GM18511 (cell line): Measurements from ENCODE around the gene RNPS1.
"Not testable (repeated sequence)": the region's sequence is repeated elsewhere in the genome, so short reads cannot be mapped to it uniquely, and the experiment has no call there.

ENCODE experiments used
- ATAC-seq: cut with Tn5 transposase; IDR thresholded peaks from one replicate; pipeline ENCODE4 v1.9.1; 2021; ENCODE audit warnings: mild to moderate bottlenecking, moderate library complexity; ENCODE audit not compliant: unreplicated experiment

Gene RNPS1

DNA sequence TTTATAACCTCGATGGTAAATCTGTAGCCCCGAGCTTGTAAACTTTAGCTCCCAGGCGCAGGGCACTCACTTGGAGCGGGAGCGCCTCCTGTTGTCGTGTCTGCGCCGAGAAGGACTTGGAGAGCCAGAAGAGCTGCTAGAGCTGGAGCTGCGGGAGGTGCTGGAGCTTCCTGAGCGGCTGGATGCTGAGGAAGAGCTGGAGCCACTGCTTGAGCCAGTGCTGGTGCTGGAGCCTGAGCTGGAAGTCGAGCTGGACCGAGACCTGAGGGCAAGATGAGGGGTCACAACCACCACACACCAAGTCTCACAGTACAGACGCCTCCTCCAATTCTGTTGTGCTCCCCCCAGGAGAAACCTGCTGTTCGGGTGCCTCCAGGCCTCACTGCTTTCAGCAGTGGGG, 4.9 kb downstream of the RNPS1 start:
- ATAC-seq: not testable (repeated sequence)

DNA sequence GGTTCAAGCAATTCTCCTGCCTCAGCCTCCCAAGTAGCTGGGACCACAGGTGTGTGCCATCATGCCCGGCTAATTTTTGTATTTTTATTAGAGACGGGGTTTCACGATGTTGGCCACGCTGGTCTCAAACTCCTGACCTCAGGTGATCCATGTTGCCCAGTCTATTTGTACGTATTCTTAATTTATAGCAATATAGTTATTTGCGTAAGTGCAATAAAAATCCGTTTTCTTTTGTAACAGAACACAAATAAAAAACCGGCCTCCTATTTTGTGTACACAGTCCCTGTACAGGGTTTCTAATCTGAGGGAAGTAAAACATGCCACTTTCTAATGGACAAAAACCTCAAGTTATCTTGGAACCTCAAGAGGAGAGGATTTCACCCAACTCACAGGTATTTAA, 7.7 kb downstream of the RNPS1 start:
- ATAC-seq: no peak

DNA sequence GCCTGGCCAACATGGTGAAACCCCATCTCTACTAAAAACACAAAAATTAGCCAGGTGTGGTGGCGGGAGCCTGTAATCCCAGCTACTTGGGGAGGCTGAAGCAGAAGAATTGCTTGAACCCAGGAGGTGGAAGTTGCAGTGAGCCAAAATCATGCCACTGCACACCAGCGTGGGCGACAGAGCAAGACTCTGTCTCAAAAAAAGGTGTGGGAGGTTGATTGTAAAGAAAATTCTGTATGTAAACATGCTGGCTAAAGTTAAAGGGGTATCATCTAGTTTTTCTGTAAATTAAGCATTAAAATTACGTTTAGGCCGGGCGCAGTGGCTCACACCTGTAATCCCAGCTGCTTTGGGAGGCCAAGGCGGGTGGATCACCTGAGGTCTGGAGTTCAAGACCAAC, 9.4 kb downstream of the RNPS1 start:
- not testable (repeated sequence) for ATAC-seq

DNA sequence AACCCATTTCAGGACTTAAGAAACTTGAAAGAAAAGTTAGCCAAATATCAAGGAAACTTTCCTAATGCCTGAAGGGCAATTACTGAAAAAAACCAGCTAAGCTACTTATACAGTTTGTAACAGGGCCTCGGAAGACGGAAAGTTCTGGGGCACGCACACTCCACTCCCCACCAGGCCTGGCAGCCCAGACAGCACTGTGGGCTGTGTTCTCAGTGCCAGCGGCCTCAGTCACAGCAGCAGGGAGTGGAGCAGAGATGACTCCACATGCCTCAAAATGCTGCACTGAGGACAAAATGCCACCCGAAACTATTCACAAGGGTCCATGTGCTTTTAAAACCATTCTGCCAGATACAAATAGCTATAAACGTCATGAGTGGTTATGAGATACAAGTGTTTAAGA, 10.2 kb downstream of the RNPS1 start:
- no peak for ATAC-seq

DNA sequence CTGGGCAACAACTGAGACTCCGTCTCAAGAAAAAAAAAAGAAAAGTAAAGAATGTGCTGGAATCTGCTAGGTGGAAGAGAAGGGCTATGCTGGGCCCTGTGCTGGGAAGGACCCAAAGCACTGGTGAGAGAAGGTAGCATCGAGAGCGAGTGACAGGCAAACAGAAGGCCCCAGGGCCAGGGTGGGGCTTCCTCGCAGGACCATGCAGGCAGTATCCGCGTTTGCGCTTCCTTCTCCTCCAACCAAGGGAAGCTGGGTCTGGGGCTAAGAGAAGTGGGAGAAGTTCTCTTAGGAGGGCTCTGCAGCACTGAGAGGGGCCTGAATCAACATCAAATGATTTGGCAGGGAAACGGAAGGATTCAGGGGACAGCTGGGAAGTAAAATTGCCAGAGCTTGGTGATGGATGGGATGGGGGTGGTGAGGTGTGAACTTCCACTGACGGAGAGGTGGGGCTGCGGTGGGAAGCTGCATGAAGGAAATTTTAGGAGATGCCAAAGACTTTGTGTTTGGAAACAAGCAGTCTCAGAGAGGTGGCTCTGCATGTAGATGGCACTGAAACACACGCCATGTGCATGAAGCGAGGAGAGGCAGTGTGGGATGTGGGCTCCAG, 11.3 kb downstream of the RNPS1 start:
- ATAC-seq: no peak

DNA sequence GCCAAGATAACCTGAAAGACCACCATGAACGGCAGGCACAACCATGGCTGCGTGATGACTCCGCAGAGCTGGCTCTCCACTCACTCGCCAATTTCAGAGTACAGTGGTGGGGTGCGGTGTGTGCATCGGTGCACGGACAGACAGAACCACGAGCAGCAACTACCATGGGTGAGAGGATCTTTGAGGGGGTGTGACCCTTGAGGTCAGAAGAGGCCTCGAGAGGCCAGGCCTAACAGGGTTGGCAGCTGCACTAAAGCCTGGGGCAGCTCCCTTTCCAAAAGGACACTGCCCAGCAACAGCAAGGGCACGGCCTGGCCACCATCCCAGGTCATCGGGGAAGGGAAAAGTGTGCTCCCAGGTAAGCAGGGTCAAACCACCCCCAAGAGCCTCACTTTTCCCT, 14.6 kb downstream of the RNPS1 start:
- ATAC-seq: no peak

DNA sequence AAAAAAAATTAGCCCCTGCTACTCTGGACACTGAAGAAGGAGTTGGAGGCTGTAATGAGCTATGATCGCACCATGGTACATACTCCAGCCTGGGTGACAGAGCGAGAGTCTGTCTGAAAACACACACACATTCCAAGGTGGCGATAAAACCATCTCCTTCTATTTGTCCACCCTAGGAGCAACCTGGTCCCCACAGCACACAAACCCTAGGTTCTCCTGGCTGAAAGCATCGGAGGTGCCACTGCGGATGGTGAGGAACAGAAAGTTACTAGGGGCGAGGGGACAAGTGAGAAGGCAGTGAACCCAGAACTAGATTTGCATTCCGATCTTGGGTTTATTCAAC, 15.1 kb downstream of the RNPS1 start:
- no peak for ATAC-seq

DNA sequence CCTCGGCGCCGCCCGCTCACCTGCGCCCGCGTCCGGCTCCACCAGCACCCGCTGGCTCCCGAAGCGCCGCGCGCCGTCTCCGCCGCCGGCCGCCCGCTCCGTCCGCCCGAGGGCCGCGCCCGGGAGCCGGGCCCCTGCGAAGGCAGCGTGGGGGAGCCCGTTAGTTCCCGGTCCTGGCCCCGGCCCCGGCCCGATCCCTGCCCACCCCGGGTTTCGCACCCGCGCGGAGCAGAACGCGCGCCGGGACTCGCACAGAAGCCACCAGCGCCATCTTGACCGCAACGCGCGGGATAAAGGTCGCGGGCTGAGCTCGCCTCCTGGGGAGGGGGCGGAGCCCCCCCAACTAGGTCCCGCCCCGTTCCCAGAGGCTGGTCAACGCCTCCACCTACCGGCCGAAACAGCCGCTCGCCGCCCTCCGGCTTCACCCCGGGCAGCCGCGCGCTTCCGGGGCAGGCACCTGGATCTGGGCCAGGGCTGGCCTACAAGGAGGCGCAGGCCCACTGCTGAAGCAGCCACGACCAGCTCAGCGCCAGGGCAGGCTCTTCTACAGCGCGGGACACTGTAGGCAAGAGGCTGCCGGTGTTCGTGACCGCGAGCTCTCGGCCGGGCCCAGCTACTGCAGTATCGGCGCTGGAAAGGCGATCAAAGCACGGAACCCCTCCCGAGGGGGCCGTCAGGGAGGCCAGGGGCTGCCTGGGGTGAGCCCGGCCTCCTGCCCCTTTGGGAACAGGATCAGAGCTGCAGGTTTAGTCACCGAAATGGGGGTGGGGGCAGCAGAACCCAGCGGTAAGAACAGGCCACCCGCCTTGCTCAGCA, 16.4 kb downstream of the RNPS1 start, which contains the start of gene ECI1:
ECI1 (minus strand) TSS at position 292 of the 816 bp plus-strand sequence; CDS start at position 271, 21 bp downstream.
- peak; percentile 92 for ATAC-seq

DNA sequence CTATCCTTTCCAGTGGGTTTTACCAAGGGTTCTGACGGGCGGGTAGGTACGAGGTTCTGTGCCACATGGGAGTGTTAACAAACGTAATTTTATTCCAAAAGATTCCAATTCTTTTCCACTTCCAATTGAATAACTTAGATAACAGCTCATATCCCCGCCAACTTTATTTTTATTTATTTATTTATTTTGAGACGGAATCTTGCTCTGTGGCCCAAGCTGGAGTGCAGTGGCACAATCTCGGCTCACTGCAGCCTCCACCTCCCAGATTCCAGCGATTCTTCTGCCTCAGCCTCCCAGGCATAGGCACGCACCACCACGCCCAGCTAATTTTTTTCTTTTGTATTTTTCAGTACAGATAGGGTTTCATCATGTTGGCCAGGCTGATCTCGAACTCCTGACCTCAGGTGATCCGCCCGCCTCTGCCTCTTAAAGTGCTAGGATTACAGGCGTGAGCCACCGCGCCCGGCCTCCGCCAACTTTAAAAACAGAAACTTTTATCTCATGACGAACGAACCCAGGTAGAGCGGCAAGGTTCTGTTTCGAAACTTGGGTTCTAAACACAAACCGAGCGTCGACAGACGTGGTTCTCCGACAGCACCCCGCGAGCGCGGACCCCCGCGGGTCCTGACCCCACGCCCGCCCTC, 17.2 kb downstream of the RNPS1 start:
- ATAC-seq: peak; percentile 5

DNA sequence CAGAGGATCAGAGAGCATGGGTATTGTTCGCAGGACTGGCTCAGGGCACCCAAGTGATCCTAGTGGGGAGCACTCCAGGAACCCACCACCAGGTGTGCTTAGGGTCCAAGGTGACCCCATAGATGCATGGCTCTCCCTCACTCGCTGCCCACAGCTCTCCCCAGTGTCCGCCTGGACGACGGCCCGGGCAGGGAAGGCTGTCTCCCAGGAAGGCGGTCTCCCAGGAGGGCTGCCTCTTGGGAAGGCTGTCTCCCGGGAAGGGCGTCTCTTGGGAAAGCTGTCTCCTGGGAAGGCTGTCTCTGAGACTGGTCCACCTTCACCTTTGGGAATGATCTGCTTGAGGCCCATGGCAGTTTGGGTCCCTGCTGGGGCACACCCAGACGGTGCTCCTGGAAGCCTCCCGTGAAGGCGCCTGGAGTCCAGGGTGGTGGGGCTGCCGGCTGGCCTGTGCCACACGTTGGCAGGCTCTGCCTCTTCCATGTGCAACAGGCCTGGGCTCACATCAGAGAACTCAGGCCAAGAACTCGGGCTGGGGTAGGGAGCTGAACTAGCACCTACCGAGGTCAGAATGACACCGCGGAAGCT, 21.5 kb downstream of the RNPS1 start:
- ATAC-seq: no peak

DNA sequence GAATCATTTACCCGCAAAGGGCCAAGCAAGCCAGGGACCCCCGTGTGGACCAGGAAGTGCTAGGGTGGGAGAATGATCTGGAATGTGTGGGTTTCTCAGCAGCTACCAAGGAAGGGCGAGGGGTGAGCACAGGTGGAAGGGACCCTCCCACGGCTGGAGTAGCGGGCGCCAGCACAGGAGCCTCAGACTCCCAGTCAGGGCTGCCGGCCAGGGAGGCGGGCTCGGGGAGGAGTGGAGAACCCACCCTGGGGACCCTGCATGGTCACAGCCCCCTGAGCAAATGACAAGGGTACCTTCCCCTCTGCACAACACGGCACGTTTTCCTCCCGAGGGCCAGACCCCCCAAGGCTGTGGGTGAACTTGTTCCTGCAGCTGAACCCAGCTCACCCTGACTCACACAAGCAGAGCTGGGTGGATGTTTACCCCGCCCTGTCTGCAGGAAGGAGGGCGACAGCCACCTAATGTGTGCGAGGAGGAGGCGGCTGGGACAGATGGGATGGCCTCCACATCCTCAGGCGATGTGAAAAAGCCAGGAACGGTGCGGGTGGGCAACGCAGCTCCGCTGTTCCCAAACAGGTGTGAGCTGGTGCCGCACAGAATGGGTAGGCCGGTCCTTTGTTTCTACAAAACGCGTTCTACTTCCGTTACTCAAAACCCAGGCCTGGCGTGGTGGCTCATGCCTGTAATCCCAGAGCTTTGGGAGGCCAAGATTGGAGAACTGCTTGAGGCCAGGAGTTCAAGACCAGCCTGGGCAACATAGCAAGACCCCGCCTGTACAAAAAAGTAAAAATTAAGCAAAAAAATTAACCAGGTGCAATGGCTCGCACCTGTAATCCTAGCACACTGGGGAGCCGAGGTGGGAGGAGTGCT, 22.8 kb downstream of the RNPS1 start:
- ATAC-seq: no peak

DNA sequence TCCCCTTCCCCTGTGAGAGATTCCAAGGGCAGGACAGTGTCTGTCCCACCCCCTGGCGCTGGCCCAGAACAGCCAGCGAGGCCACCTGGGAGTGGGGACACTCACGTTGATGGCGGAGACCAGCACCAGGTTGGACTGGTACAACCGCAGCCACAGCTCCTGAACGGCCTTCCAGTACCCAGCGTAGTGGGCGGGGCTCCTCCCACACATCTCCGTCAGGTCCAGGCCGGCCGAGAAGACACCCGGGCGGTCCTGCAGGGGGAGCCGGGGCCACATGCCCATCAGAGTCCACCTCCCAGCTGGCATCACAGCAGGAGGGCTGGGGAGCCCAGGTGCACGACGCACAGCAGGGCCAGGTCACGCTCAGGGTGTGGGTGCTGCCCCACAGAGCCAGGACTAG, 23.6 kb downstream of the RNPS1 start:
- no peak for ATAC-seq

DNA sequence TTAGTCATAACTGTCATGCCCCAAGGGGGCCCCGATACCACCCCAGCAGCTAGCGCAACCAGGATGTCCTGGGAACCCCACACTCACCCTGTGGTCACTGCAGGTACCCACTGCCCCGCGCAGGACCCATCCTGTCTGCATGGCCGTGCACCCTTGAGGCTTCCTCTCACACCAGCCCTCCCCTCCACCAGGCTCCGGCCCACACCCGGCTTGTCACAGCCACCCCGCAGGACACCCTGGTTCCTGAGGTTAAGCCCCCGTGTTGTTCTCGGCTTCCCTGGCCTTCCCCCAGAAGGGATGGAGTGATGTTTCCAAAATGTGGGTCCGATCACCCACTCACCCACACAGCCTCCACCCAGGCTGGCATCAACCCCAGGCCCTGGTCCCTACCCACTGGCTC, 24.1 kb downstream of the RNPS1 start:
- ATAC-seq: no peak

DNA sequence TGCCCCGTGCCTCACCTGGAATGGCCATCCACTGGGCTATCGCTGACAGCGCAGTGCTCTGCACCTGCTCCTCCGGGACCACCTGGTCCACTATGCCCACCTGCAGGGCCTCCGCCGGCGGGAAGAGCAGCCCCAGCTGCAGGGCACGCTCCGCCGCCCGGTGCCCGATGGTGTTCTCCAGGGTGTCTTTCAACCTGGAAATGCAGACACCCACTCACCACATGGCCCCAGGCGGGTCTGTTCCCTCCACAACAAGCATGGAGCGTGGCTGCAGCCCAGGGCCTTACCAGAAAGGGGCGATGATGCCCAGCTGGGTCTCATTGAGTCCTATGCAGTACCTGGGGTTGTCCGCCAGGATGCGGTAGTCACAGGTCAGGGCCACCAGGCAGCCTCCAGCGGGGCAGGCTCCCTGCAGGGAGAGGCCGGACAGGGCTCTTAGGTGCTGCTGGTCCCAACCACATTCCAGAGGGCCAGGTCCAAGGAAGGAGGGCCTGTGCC, 24.8 kb downstream of the RNPS1 start:
- ATAC-seq: no peak

DNA sequence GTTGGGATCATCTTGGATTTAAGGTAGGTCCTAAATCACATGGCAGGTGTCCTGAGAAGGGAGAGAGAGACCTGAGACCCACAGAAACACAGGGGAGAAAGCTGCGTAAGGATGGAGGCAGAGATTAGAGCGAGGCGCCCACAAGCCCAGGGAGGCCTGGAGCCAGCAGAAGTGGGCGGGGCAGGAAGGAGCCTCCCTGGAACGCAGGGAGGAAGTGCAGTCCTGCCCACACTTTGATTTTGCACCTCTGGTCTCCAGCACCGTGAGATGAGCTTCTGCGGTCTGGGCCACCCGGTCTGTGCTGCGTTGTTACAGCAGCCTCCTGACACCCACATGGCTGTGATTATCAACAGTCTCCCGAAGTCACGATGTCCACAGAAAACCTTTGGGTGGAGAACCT, 25.3 kb downstream of the RNPS1 start:
- no peak for ATAC-seq

DNA sequence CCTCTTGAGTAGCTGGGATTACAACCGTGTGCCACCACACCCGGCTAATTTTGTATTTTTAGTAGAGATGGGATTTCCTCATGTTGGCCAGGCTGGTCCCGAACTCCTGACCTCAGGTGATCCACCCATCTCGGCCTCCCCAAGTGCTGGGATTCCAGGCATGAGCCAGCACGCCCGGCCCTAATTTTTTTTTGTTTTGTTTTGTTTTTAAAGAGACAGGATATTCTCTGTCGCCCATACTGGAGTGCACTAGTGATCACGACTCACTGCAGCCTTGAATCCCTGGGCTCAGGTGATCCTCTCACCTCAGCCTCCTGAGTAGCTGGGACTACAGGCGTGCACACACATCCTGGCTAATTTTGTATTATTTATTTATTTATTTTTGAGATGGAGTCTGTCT, 27.6 kb downstream of the RNPS1 start:
- ATAC-seq: not testable (repeated sequence)

DNA sequence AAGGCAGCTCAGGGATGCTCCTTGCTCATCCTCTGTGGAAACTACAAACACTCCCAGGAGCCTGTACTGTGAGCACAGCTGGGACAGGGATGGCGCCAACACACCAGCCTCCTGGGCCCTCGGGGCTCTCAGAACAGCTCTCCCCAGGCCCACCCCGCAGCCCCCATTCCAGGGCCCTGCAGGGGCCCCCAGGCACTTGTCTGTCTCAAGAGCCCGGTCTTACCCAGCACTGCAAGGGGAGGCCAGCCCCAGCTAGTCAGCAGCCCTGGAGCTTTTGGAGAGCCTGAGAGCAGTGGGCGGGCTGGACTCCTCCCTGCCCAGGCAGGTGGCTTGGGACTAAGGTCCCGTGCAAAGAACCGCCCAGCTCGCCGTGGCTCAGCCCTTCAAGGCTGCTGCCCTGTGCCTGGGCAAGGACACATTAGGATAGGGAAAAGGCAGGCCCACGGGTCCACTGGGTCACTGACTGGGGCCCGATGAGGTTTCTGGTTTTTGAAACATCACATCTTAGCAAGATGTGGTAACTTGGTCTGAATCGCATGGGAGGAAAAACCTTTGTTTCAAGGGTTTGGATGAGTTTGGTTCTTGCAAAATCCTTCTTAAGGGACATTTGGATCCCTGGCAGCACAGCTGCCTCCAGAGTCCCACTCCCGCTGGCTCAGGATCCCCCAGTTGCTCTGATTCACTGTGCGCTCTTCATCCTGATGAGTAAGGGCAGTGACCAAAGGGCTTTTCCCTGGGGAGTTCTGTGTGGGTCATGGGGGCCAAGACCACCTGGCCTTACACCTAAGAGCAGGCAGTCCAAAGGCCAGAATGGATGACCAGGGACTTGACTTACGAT, 28.9 kb downstream of the RNPS1 start:
- no peak for ATAC-seq

DNA sequence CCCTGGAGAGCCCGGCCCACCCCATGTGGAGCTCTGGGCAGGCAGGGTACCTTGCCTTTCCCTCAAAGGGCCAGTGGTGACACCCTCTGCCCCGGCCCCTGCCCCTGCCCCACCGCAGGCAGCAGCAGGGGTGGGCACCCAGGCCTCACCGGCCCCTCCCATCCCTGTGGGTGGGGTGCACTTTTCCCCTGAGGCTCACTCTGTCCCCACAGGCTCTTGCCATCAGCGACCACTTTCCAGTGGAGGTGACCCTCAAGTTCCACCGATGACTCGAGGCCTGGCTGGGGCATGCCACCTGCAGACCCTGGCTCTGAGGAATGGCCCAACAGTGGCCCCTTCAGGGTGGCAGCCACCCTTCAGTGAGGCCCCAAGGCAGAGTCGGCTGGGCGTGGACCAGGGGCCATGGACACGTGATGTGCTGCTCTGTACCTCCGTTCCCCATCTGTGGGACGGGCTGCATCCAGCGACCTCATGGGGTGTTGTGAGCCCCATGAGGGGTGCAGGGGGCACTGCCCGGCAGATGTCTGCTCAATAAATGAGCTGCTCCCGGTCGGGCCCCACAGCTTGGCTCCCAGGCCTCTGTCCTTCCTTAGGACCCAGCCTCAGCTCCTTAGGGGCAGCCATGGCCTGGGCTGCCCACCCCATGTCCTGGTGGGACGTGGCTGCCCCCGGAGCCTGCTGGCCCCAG, 29.6 kb downstream of the RNPS1 start:
- no peak for ATAC-seq

DNA sequence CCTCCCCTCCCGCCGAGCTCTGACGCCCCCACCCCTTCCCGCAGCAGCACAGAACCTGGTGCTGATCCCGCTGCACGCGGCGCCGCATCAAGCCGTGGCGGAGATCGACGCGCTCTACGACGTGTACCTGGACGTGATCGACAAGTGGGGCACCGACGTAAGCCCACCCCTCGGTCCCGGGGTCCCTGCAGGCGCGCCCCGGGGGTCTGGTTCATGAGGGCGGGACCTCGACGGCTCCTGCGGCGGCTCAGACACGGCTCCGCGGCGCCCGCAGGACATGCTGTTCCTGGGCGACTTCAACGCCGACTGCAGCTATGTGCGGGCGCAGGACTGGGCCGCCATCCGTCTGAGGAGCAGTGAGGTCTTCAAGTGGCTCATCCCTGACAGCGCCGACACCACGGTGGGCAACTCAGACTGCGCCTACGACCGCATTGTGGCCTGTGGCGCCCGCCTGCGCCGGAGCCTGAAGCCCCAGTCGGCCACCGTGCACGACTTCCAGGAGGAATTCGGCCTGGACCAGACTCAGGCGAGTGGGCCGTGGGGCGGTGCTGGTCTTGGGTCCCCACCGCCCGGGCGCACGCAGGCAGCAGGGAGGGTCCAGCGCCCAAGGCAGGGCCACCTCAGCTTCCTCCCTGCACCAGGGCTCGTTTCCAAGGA, 30.3 kb downstream of the RNPS1 start:
- no peak for ATAC-seq
